Bone marrow (tissue), 2 donors: Measurements from ENCODE around the gene COL9A3.

Source experiments
- DNase-seq, 2 donors: peaks; one replicate each; lab custom pipeline; 2025; lab: John Stamatoyannopoulos, UW

COL9A3 gene

GRCh38 chr20:62880147-62880934 is 63.5 kb downstream of the COL9A3 start:
- no peak for DNase-seq

- DNase-seq: no peak
Observed at GRCh38 chr20:62880935-62881661, 64.2 kb downstream of the COL9A3 start.

GRCh38 chr20:62881662-62882395 is 65.0 kb downstream of the COL9A3 start:
- DNase-seq: no peak

- no peak for DNase-seq
Observed at GRCh38 chr20:62882426-62882825, 65.6 kb downstream of the COL9A3 start.

GRCh38 chr20:62884556-62884955 is 67.7 kb downstream of the COL9A3 start:
- DNase-seq: no peak

- no peak for DNase-seq
Observed at GRCh38 chr20:62885046-62885895, 68.4 kb downstream of the COL9A3 start.

GRCh38 chr20:62885896-62886708 is 69.3 kb downstream of the COL9A3 start:
- no peak for DNase-seq

- DNase-seq: no peak
Observed at GRCh38 chr20:62886709-62887058, 69.8 kb downstream of the COL9A3 start.

- DNase-seq: no peak
Observed at GRCh38 chr20:62887152-62887859, 70.5 kb downstream of the COL9A3 start.

- no peak for DNase-seq
Observed at GRCh38 chr20:62887860-62888239, 71.0 kb downstream of the COL9A3 start.

GRCh38 chr20:62888406-62888805 is 71.6 kb downstream of the COL9A3 start:
- DNase-seq: no peak

- no peak for DNase-seq
Observed at GRCh38 chr20:62888910-62889309, 72.1 kb downstream of the COL9A3 start.

GRCh38 chr20:62889411-62889810 is 72.6 kb downstream of the COL9A3 start:
- DNase-seq: no peak

- no peak for DNase-seq
Observed at GRCh38 chr20:62889871-62890270, 73.0 kb downstream of the COL9A3 start.

- no peak for DNase-seq
Observed at GRCh38 chr20:62890444-62890843, 73.6 kb downstream of the COL9A3 start.
